ENCODE results near the gene SOCS1. TPM values are rescaled to one million over a fixed set of nuclear protein-coding genes. Genes with fewer than 3 reads are reported as not detected.

The SOCS1 gene
- total RNA-seq, 1 experiment from 2014 or later, result 16.4 TPM

DNA sequence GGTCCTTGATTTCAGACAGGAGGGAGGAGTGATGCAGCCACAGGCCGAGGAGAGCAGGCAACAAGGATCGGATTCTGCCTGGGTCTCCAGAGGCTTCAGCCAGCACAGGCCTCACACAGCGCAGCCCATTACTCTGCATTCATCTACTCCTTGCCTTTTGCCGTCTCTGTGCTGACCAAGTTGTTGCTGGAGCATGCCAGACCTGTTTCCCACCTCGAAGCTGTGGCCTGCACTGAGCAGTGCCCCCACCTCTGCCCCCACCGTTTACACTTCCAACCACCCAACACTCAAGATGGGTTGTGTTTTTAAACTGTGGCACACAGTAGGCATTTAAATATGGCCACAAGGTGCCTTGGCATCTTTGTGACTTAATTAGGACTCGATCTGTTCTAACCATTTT lies 19.0 kb upstream of the SOCS1 start:
- DNase-seq, result no peak
- Histone ChIP-seq H3K27me3 (ENCODE audit: control insufficient read depth, insufficient read depth, low read length) (no peaks in the 10 kb centered on the region), H3K36me3 (replicated peaks; ENCODE audit: control insufficient read depth, insufficient read depth, low read length) (no peaks in the 10 kb centered on the region), H3K4me3 (ENCODE audit: insufficient read depth, low read depth, low read length) (no peak overlapping the region)

DNA sequence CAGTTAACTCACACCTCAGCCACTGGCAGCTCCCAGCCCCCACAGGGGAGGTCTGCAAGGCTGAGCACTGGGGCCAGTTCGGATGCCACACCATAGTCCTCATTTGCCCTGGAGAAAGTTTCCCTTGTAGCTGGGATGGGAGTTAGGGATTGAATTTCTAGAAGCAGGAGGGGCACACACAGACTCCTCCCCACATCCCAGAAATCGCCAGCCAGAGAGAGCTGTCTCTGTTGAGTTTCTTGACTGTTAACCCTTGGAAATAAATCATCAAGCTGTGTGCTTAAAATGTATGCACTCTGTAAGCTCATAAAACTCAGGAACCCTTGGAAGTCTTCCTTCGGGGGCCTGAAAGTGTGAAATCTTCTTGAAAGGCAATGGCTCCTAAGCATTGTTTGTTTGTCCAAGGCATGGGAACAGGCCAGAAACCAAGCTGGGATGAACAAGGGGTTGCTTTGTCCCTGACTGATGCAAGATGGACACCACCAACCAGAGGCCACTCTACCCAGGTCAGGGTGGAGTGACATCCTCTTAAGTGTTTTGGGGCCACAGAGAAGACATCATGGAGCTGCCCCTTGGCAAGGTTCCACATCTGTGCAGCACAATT lies 17.8 kb upstream of the SOCS1 start:
- no peak overlapping the region for H3K4me3 ChIP-seq (ENCODE audit: insufficient read depth, low read depth, low read length)
- DNase-seq, result peak; percentile 54

DNA sequence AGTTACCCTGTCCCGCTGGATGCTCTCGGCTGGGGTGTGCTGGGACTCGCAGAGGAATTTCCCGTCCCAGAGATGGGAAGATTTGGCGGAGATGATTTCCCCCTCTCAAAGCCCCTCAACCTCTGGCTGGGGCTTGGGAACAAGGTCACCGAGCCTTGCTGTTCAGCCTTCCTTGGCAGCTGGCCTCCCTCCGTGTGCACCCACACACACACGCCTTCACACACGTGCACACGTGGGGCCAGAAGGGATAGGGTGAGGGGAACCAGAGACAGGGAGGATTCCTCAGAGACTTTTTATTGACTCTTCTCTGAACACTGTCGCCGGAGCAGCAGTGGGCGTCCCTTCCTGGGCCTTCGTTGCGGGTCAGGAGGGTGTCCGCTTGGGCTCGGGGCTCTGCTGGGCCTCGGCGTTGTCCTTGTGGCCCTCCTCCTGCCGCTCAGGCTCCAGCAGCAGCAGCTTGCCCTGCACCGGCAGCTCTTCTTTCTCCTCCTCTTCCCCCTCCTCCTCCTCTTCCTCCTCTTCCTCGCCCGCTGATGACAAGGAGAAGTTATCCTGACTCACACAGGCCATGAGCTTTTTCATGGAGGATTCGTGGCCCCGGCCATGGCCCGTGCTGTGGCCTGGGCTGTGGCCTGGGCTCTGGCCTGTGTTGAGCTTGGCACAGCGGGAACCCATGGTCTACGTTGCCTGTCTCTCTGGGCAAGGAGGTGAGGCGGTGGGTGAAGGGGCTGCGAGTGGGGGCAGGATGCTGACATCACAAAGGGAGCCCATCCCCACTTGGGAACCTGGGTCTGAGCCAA lies 17.1 kb upstream of the SOCS1 start, which contains the start of gene PRM3:
TSS of gene PRM3 (minus strand) at position 709 of the 800 bp plus-strand sequence. CDS start at position 675, 34 bp downstream.
- H3K27me3 ChIP-seq (ENCODE audit: control insufficient read depth, insufficient read depth, low read length), result no peaks in the 10 kb centered on the region
- no peaks in the 10 kb centered on the region for H3K36me3 ChIP-seq (replicated peaks; ENCODE audit: control insufficient read depth, insufficient read depth, low read length)
- DNase-seq, result no peak

More for the DNA sequence above, 17.8 kb upstream of the SOCS1 start:
- no peaks in the 10 kb centered on the region for H3K27me3 ChIP-seq (ENCODE audit: control insufficient read depth, insufficient read depth, low read length)
- H3K36me3 ChIP-seq (replicated peaks; ENCODE audit: control insufficient read depth, insufficient read depth, low read length), result no peaks in the 10 kb centered on the region

DNA sequence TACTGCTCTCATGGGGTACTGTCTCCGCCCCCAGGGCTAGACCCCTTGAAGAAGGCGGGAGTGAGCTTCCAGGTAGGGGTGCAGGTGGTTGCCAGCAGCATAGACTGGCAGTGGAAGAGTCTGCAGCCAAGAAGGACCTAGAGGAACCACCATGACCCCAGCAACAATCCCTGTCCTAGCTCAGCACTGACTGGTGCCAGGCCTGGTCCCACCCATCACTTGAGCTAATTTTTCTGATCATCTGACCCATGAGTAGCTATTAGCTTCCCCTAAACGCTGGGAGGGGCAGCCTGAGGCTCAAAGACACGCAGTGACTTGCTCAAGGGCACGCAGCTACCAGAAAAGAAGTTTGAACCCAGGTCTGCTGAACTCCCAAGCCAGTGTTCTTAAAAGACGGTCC lies 16.5 kb upstream of the SOCS1 start:
- Histone ChIP-seq H3K4me3 (ENCODE audit: insufficient read depth, low read depth, low read length) (no peak overlapping the region), H3K27me3 (ENCODE audit: control insufficient read depth, insufficient read depth, low read length) (no peaks in the 10 kb centered on the region), H3K36me3 (replicated peaks; ENCODE audit: control insufficient read depth, insufficient read depth, low read length) (no peaks in the 10 kb centered on the region)
- no peak for DNase-seq

More for the DNA sequence above, 17.1 kb upstream of the SOCS1 start, which contains the start of gene PRM3:
- H3K4me3 ChIP-seq (ENCODE audit: insufficient read depth, low read depth, low read length), result no peak within 1 kb of the TSS

DNA sequence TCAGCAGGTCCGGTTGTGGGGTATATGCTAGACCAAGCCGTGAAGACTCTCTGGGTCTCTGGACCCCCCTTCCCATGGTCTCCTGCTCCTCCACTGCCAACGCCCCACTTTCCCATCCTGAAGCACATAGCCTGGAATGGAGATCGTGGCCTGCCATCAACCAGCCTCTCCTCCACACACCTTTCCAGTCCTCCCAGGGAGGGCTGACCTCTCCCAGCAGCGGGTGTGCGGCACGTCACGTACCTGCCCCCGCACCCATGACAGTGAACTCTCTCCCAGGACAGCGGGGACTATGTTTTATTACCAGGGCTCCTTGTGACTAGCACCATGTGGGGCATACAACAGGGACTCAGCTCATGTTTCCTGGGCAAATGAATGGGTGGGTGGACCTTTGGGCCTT lies 15.6 kb upstream of the SOCS1 start:
- Histone ChIP-seq H3K4me3 (ENCODE audit: insufficient read depth, low read depth, low read length) (no peak overlapping the region), H3K27me3 (ENCODE audit: control insufficient read depth, insufficient read depth, low read length) (no peaks in the 10 kb centered on the region), H3K36me3 (replicated peaks; ENCODE audit: control insufficient read depth, insufficient read depth, low read length) (no peaks in the 10 kb centered on the region)
- DNase-seq, result no peak

DNA sequence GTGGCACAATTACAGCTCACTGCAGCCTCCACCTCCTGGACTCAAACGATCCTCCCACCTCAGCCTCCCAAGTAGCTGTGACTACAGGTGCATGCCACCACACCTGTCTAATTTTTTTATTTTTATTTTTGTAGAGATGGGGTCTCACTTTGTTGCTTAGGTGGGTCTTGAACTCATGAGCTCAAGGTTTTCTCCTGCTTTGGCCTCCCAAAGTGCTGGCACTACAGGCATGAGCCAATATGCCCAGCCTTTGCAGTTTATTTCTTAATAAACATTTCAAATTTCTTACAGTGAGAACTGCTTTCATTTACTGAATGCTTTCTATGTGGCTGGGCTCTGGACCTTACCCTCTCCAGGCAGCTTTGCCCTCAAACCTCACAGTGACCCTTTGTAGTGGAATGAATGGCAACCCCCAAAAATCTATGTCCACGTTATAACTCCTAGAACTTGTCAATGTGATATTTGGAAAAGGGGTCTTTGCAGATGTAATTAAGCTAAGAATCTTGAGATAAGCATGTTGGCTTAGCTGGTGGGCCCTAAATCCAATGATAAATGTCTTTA lies 14.7 kb upstream of the SOCS1 start:
- no peaks in the 10 kb centered on the region for H3K36me3 ChIP-seq (replicated peaks; ENCODE audit: control insufficient read depth, insufficient read depth, low read length)
- DNase-seq, result no peak
- H3K27me3 ChIP-seq (ENCODE audit: control insufficient read depth, insufficient read depth, low read length), result no peaks in the 10 kb centered on the region
- no peak overlapping the region for H3K4me3 ChIP-seq (ENCODE audit: insufficient read depth, low read depth, low read length)

DNA sequence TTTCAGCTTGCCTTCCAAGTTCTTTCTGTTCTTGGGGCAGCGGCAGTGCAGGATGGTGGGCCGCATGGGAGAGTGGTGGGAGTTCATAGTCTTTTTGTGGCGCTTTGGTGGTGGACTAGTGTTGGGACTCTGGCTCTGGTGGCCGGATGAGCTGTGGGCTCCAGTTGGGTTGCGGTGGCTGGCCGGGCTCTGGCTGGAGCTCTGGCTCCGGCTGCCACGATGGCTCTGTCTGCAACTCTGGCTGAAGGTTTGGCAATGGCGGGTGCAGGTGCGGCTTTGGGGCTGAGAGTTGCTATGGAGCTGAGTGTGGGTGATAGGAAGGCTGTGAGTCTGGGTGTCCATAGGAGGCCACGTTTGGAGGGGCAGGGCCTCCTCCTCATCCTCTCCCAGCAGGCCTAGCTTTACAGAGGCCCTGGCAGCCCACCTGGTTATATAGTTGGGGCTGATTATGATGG lies 12.9 kb upstream of the SOCS1 start, which contains the start of gene TNP2:
TSS of gene TNP2 (minus strand) at position 405 of the 455 bp plus-strand sequence. CDS start at position 342, 63 bp downstream.
- Histone ChIP-seq H3K4me3 (ENCODE audit: insufficient read depth, low read depth, low read length) (no peak within 1 kb of the TSS), H3K27me3 (ENCODE audit: control insufficient read depth, insufficient read depth, low read length) (no peaks in the 10 kb centered on the region), H3K36me3 (replicated peaks; ENCODE audit: control insufficient read depth, insufficient read depth, low read length) (no peaks in the 10 kb centered on the region)
- no peak for DNase-seq

DNA sequence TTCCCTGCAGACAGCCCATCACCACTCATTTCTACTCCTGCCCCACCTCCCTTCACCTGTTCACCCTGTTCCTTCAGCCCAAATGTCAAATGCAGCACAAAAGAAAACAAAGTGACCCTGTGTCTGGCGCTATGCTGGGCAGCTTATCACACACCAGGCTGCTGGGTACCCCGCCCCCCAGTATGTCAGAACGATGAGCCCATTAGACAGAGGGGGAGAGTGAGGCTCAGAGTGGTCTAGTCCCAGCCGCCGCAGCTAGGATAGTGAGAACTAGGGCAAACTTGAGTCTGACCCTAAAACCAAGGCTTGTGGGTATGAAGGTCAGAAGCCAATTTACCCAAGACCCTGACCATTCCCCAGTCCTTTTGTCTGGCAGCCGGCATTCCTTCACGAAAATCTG lies 9.1 kb upstream of the SOCS1 start:
- Histone ChIP-seq H3K27me3 (ENCODE audit: control insufficient read depth, insufficient read depth, low read length) (no peaks in the 10 kb centered on the region), H3K4me3 (ENCODE audit: insufficient read depth, low read depth, low read length) (no peak overlapping the region), H3K36me3 (replicated peaks; ENCODE audit: control insufficient read depth, insufficient read depth, low read length) (no peaks in the 10 kb centered on the region)
- DNase-seq, result no peak

DNA sequence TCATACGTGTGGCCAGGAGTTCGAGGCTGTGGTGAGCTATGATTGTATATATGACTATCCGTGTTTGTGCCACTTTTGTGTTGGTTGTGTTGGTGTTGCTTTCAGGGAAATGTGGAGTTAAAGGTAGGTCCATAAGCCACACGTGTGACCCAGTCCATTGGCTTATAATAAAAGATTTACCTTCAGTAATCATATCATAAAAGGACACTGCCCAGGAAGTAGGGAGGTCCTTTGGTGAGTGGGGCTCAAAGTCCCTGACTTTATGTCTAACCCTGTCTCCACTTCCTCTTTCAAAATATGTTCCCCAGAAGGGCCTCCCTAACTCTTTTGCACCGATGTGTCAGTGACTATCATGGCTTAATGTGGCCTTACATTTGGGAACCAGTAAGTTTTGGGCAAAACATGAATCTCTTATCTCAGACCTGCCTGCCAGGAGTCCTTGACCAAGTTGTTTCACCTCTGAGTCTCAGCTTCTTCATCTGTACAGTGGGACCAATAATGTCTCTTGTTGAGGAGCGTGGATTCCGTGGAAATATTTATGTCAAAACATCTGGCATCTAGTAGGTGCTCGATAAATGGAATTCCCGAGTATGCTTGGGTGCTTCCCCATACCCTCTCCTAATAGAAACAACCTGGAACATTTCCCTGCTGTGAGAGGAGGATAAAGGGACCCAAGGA lies 8.3 kb upstream of the SOCS1 start:
- no peaks in the 10 kb centered on the region for H3K36me3 ChIP-seq (replicated peaks; ENCODE audit: control insufficient read depth, insufficient read depth, low read length)
- H3K4me3 ChIP-seq (ENCODE audit: insufficient read depth, low read depth, low read length), result no peak overlapping the region
- DNase-seq, result no peak
- no peaks in the 10 kb centered on the region for H3K27me3 ChIP-seq (ENCODE audit: control insufficient read depth, insufficient read depth, low read length)

DNA sequence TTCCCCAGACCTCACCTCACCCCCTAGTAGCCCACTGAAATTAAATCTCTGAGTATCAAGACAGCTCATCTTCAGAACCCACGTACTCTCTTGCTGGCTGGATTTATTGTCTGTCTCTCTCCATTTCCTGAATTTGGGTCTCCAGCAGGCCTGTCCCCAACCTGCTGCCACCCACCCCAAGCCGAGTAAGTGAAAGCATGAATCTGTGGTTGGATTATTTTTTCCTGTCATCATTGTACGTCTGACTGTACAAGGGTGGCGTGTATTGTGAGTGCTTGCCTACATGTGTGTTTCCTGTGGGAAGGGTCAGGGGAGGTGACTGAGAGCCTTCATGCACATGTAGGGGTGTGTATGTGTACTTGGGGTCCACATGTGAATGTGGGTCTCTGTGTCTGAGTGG lies 7.7 kb upstream of the SOCS1 start:
- no peak for DNase-seq
- Histone ChIP-seq H3K27me3 (ENCODE audit: control insufficient read depth, insufficient read depth, low read length) (no peaks in the 10 kb centered on the region), H3K4me3 (ENCODE audit: insufficient read depth, low read depth, low read length) (no peak overlapping the region), H3K36me3 (replicated peaks; ENCODE audit: control insufficient read depth, insufficient read depth, low read length) (no peaks in the 10 kb centered on the region)

DNA sequence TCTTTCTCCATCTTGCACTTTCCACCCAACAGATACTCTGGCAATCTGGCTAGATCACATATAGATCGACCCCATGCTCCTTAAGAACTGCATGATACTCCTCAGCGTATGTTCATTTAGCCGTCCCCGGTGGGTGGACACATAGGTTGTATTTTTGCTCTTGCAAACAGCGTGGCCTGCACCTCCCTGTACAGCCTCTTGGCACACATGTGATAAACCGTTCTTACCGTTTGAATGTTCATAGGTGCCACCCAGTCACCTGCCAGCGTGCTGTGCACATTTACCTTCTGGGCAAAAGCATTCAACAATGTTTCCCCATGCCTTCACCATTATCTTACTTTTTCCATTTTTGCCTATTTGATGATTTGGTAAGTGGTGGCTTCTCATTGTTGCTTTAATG lies 6.9 kb upstream of the SOCS1 start:
- H3K27me3 ChIP-seq (ENCODE audit: control insufficient read depth, insufficient read depth, low read length), result no peaks in the 10 kb centered on the region
- H3K4me3 ChIP-seq (ENCODE audit: insufficient read depth, low read depth, low read length), result no peak overlapping the region
- H3K36me3 ChIP-seq (replicated peaks; ENCODE audit: control insufficient read depth, insufficient read depth, low read length), result no peaks in the 10 kb centered on the region
- DNase-seq, result no peak

DNA sequence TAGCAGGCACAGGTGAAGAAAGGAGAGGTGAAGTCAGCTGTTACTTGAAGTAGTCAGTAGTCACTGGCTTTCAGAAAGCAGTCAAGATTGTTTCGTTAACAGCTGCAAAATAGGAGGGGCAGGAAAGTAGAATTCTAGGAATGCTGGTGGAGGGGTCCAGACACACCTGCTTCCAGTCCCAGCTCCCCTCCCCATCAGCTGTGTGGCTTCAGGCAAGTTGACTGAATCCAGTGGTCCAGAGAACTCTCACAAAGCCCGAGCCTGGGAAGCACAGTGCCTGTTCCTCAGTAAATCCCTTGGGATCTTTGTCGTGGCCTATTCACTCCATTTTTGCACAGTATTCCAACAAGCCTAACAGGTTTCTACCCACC lies 4.6 kb upstream of the SOCS1 start:
- Histone ChIP-seq H3K36me3 (replicated peaks; ENCODE audit: control insufficient read depth, insufficient read depth, low read length) (no peaks in the 10 kb centered on the region), H3K27me3 (ENCODE audit: control insufficient read depth, insufficient read depth, low read length) (no peaks in the 10 kb centered on the region), H3K4me3 (ENCODE audit: insufficient read depth, low read depth, low read length) (no peak overlapping the region)
- peak; percentile 56 for DNase-seq

DNA sequence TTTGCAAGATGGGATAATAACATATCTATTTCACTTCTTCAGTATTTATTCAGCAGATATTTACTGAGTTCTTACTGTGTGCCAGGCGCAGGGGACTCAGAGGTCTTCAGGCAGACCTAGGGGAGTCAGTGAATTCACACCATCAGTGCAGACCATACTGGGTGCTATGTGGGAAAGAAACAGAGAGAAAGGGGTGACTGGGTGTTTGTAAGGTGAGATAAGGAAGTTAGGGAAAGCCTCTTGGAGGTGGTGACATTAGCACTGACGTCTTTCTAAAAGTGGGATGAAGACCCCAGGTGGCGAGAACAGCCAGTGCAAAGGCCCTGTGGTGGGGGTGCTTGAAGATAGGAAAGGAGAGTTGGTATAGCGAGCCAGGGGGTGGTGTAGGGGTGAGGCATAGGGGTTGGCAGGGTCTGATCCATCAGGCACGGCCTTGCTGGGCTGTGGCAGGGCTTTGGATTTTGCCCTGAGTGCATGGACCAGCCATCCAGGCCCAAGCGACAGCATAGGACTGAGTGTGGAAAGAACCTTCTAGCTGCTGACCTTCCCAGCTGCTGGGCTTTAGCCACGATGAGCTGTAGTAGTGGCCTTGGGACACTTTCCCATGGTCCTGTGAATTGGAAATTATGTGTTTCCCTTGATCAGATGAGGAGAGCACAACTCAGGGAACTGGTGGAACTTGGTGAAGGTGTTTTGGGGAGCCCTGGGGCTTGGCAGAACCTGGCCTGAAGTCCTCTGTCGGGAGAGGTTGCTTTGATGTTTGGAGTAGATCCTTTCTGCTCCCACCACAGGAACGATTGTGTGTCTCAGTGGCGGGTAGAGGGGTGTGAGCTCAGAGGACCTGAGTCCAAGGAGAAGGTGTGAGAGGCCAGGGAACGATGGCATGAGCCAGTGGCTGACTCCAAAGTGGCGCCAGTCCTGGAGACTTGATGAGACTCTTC lies 3.9 kb upstream of the SOCS1 start:
- Histone ChIP-seq H3K4me3 (ENCODE audit: insufficient read depth, low read depth, low read length) (no peak overlapping the region), H3K27me3 (ENCODE audit: control insufficient read depth, insufficient read depth, low read length) (no peaks in the 10 kb centered on the region), H3K36me3 (replicated peaks; ENCODE audit: control insufficient read depth, insufficient read depth, low read length) (no peaks in the 10 kb centered on the region)
- no peak for DNase-seq
